ENCODE data around the gene RPS6KB2.

DNA sequence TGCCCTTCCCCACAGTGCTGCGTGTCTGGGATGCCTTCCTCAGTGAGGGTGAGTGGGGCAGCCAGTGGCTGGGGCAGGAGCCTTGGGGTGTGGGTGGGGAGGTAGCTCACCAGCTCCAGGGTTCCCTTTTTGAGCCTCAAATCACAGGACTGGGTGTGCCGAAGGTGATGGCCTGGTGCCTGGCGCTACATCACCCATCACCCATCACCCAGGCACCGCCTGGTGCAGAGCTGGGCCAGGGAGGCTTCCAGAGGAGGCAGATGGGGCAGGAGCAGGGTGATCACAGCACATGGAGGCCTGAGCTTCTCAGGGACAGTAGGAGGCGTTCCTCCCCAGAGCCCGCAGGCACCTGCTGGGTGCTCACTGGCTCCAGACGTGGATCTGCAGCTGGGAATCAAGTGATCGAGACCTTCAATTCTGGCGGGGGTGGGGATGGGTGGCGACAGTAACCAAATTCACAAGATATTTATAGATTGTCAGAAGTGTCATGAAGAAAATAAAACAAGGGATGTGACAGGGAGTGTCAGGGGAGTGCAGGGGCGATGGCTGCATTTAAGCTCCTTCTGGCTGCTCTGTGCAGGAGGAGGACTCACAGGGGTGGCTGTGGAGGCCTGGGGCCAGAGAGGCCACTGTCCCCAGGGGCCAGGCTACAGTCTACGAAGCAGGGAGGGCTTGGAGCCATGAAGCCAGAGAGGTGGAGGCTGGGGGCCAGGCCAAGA is 21.2 kb upstream of the RPS6KB2 start:
- TF ChIP-seq, protein P1, sequence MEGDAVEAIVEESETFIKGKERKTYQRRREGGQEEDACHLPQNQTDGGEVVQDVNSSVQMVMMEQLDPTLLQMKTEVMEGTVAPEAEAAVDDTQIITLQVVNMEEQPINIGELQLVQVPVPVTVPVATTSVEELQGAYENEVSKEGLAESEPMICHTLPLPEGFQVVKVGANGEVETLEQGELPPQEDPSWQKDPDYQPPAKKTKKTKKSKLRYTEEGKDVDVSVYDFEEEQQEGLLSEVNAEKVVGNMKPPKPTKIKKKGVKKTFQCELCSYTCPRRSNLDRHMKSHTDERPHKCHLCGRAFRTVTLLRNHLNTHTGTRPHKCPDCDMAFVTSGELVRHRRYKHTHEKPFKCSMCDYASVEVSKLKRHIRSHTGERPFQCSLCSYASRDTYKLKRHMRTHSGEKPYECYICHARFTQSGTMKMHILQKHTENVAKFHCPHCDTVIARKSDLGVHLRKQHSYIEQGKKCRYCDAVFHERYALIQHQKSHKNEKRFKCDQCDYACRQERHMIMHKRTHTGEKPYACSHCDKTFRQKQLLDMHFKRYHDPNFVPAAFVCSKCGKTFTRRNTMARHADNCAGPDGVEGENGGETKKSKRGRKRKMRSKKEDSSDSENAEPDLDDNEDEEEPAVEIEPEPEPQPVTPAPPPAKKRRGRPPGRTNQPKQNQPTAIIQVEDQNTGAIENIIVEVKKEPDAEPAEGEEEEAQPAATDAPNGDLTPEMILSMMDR (IDR thresholded peaks at IDR 0.05), result no peak
- TF ChIP-seq POLR2A (IDR thresholded peaks at IDR 0.05), result no peak

Measured in uterus (tissue), 2 donors.